DMS 273 (cell line): ENCODE results near the gene ARHGEF19.
A peak's percentile ranks its signal among the peaks of the same experiment; 100 is the strongest.

Source experiments
- DNase-seq: peaks from one replicate; lab custom pipeline; 2025; ENCODE audit not compliant: unreplicated experiment; lab: John Stamatoyannopoulos, UW

ARHGEF19 gene

GRCh38 chr1:16244650-16245285 lies 32.3 kb upstream of the ARHGEF19 start:
- no peak for DNase-seq

- peak; percentile 93 for DNase-seq
These were observed 31.6 kb upstream of the ARHGEF19 start for GRCh38 chr1:16243936-16244649.

GRCh38 chr1:16243215-16243610 lies 30.8 kb upstream of the ARHGEF19 start:
- DNase-seq = no peak

- DNase-seq = no peak
These were observed 30.2 kb upstream of the ARHGEF19 start for GRCh38 chr1:16242556-16243214.

GRCh38 chr1:16241221-16241708 lies 28.8 kb upstream of the ARHGEF19 start:
- peak; percentile 25 for DNase-seq

GRCh38 chr1:16239972-16240491 lies 27.6 kb upstream of the ARHGEF19 start:
- DNase-seq = no peak

GRCh38 chr1:16237343-16237830 lies 24.9 kb upstream of the ARHGEF19 start:
- DNase-seq = no peak

- peak; percentile 98 for DNase-seq
These were observed 24.3 kb upstream of the ARHGEF19 start, which contains the start of gene CPLANE2 for GRCh38 chr1:16236511-16237342. TSS of gene CPLANE2 (minus strand) at chr1:16237183. CDS start at chr1:16236742, 441 bp downstream.

GRCh38 chr1:16235944-16236510 lies 23.6 kb upstream of the ARHGEF19 start:
- peak; percentile 88 for DNase-seq

GRCh38 chr1:16235347-16235746 lies 22.9 kb upstream of the ARHGEF19 start:
- DNase-seq = no peak

- DNase-seq = no peak
These were observed 21.0 kb upstream of the ARHGEF19 start for GRCh38 chr1:16233431-16233830.

GRCh38 chr1:16232316-16232710 lies 19.9 kb upstream of the ARHGEF19 start:
- DNase-seq = no peak

- no peak for DNase-seq
These were observed 19.2 kb upstream of the ARHGEF19 start for GRCh38 chr1:16231331-16232315.

- DNase-seq = no peak
These were observed 18.3 kb upstream of the ARHGEF19 start for GRCh38 chr1:16230744-16231143.

GRCh38 chr1:16229976-16230740 lies 17.7 kb upstream of the ARHGEF19 start:
- no peak for DNase-seq

- no peak for DNase-seq
These were observed 14.2 kb upstream of the ARHGEF19 start for GRCh38 chr1:16226490-16227179.

- DNase-seq = no peak
These were observed 13.7 kb upstream of the ARHGEF19 start for GRCh38 chr1:16226129-16226489.

GRCh38 chr1:16224472-16224871 lies 12.0 kb upstream of the ARHGEF19 start:
- peak; percentile 25 for DNase-seq
